GM23248 (cell line): ENCODE results near the gene PHB1.

Experiments used
- EZH2 ChIP-seq: fragments of 200-600 bp; sonication (generic); IDR thresholded peaks from 2 replicates; pipeline ENCODE4 v1.6.1; 2018; ENCODE audit warnings: antibody characterized with exemption, mild to moderate bottlenecking; ENCODE audit not compliant: insufficient read depth, poor library complexity, severe bottlenecking
- EZH2phosphoT487 ChIP-seq: fragments of 200-600 bp; sonication (generic); IDR thresholded peaks from 2 replicates; pipeline ENCODE4 v1.6.1; 2018; ENCODE audit warnings: antibody characterized with exemption, moderate library complexity, mild to moderate bottlenecking, low read depth; ENCODE audit not compliant: insufficient read depth

DNA sequence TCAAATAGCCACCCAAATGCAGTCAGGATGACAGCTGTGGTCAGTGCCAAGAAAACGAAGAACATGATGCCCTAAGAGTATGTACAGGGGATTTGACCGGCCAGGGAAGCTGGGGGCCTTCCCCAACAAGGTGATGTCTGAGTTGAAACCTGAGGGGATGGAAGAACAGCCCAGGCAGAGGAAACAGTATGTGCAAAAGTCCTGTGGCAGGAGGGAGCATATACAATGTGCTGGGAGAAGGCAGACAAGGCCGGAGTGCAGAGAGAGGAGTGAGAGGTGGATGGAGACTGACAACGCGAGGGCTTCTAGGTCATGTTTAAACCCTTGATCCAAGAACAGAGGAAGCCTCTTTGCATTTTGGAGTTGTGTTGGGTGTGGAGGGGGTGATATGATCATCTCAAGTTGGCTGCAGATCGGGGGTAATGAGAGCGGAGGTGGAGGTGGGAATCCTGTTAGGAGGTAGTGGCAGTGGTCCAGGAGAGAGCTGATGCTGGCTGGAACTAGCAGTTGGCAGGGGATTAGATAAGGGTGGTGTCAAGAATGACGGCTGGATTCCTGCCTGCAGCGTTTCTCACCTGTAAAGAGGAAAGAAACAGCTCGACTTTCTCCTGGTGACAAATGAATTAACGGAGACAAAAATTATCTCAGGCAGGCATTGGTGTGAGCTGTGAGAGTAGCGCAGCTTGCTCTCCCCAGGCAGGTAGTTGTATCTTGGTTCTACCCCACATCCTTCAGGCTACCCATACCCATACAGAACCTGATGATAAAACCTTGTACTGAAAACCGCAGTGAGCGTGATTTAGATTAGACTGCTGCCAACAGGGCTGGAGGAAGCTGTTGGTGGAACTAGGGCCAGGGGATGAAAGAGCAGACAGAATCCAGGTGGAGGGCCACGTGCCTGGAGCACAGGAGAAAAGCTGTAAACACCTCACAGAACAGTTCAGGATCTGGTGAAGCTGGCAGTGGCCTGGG, 43.2 kb upstream of the PHB1 start:
- TF ChIP-seq EZH2 (no peak), EZH2phosphoT487 (no peak)
